Pulmonary artery endothelial cell (primary cell): Measurements from ENCODE around the gene GALNT10. TPM values are rescaled to one million over a fixed set of nuclear protein-coding genes. Genes with fewer than 3 reads are reported as not detected.

Experiments
- DNase-seq: peaks from one replicate; pipeline ENCODE4 v3.0.0-alpha.2; 2011; ENCODE audit warnings: low read depth, low spot score
- total RNA-seq: library from RNA; depleted of rRNA; stranded (reverse); fragments of >200 nt; gene quantifications from 2 replicates; pipeline ENCODE4 v1.2.3, GENCODE V29; 2014

Gene GALNT10
- total RNA-seq, 1 donor from 2014 or later = 39.5 TPM

GRCh38 chr5:154319736-154320135 lies 129.2 kb downstream of the GALNT10 start:
- no peak for DNase-seq

DNA sequence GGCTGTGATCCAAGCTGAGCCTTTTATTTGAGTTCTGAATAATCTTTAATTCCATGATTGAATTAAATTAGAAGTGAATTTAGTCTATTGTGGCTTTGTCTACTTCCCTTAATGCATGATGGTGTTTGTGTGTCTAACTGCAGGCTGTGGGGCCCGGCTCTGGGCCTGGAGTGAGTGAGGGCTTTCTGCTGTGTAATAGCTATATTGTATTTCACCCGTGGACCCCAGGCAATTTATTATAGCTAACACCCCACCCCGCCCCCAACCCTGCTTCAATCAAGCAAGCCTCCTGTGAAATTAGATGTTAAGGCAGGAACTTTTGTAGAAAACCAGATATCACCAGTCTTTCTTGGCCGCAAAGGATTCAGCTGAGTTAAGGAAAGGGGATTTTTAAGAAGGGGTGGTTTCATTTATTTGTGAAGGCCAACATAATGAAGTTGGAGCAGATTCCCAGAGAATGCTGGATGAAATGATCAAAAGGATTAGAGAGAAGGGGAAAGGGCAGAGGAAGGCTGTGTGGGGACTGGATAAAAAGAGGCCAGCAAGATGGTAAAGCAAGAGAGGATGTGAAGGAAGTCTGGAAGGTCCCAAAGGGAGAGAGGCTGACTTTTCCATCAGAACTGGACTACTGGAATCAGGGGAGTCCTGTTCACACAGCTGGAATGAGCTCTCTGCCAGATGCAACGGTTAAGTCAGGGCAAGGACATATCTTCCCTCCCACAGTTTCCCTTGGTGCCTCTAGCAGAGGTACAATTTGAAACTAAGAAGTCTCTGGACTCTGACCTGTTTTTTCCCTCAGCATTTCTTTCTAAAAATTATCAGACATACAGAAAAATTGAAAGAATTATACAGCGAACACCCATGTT lies 129.9 kb downstream of the GALNT10 start:
- DNase-seq = no peak

DNA sequence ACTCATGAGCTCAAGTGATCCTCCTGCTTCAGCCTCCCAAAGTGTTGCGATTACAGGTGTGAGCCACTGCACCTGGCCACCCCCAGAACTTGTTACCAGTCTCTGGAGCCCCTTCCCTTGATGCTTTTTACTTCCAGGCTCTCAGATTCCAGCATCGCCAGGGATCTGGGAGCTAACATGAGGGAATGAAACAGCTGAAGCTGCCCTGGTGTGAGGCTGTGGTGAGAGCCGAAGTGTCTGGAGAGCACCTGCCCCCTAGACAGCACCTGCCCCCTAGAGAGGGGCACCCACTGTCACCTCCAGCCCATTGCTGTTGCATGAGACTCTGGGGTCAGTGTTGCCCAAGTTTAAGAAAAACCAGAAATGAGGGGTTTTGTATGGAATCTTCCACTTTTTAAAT lies 131.0 kb downstream of the GALNT10 start:
- no peak for DNase-seq

DNA sequence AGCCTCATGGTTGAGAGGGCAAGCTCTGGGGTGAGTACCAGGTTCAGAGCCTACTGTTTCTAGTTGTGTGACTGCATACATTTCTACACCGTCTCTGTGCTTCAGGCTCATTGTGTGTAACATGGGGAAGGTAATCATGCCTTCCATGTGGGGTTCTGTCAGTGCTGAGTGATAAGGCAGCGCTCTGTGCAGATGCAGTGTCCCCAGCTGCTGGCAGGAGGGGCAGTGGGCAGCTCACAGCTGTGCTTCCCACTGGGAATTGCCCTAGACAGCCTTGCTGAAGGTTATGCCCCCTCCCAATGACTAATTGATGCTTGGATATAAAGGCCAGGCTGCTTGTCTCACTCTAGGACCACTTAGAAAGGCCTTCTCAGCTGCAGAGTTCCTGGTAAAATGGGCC lies 133.5 kb downstream of the GALNT10 start:
- DNase-seq = no peak

GRCh38 chr5:154325566-154325965 lies 135.0 kb downstream of the GALNT10 start:
- no peak for DNase-seq

DNA sequence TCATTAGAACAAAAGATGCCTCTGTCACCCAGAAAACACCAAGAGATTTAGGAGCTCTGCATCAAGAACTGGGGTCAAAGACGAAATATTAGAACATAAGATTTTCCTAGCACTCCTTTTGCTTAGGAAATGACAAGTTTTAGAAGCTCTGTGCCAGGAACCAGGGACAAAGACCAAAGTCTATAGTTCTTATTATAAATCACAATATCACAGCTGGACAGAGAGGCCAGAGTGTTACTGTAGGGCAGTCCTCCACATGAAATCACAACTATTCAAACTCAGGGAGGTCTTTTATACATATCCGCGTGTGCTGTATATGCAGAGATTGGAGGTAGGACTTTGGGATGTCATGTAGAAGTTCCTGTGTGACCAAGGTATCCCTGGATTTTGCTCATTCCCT lies 138.5 kb downstream of the GALNT10 start:
- no peak for DNase-seq

- DNase-seq = no peak
Observed at GRCh38 chr5:154329519-154330040, 139.0 kb downstream of the GALNT10 start.

GRCh38 chr5:154330097-154330667 lies 139.6 kb downstream of the GALNT10 start:
- no peak for DNase-seq

DNA sequence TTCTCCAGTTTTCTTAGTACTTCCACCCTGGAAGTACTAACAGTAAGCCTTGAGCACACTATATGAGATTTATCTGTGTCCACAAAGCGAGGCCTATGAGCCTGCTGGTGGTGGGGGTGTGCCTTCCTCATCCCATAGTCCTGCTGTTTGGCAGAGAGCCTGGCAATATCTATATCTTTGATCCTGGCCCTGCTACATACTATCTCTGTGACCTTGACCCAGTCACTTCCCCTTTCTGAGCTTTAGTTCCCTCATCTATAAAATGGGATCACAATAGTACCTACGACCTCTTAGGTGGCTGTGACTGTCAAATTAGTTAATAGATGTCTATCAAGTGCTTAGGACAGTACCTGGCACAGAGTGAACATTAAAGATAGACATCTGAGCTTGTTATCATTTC lies 140.7 kb downstream of the GALNT10 start:
- DNase-seq = no peak

DNA sequence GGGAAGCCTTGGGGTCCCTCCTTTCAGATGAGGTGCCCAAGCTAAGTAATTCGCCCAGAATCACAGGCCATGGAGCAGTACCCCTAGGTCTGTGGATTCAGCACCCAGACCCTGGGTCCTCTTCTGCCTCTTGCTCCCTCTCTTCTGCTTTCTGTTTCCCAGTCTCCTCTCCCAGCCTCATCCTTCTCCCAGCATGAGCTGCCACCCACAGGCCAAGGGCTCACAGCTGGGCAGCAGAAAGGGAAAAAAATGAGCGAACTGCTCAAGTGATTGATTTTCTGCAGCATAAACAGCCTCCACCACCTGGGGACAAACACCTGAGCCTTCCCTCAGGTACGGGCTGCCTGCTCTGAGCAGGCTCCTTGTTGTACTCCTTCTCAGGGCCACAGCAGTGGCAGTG lies 141.4 kb downstream of the GALNT10 start:
- no peak for DNase-seq

- no peak for DNase-seq
Observed at GRCh38 chr5:154332451-154332850, 141.9 kb downstream of the GALNT10 start.

DNA sequence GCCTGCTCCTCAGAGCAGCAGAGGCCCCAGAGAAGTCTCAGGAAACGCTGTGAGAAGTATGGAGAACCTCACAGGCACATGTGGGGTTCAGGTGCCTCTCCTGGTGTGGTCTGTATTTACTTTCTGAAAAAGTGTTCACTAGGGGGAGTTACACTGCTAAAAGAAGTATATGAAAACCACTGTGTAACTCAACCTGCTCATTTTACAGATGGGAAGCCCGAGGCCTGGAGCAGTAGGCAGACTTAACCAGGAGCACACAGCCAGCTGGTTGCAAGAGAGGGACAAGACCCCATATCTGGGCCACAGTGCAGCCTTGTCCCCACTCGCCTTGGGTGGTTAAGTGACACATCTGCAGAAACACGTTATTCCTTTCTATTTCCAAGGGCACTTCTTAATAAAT lies 142.5 kb downstream of the GALNT10 start:
- DNase-seq = no peak

- no peak for DNase-seq
Observed at GRCh38 chr5:154334406-154335064, 144.0 kb downstream of the GALNT10 start.

DNA sequence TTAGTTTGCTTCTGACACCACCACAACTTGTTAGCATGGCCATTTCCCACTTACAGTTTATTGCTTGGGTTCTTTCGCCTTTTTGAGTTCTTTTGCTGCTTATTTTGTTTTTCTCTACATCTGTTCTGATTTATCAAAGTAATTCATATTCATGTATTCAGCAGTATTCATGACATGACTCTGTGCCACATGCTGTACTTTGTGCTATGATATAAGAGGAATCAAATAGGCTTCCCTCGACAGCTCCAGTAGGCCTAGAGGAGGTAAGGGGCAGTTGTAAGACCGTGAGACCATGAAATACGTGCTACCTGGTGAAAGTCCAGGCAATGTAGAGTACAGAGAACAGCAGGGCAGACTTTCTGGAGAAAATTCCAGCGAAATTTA lies 144.5 kb downstream of the GALNT10 start:
- DNase-seq = no peak

GRCh38 chr5:154341620-154342019 lies 151.1 kb downstream of the GALNT10 start:
- no peak for DNase-seq

DNA sequence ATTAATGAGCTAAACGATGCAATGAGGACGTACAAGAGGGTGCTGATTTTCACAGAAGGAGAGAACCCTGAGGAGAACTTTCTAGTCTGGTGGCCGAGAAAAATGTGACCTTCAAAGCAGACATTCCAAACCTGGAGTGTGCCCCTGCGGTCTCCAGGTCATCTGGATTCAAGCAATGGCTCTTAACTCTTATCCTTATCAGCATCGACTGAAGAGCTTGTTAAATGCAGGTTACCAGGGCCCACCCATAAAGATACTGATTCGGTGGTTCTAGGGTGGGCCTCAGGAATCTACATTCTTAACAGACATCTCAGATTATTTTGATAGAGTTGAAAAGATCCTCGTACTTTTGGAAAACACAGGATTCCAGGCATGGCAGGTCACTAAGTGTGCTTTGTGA lies 151.7 kb downstream of the GALNT10 start:
- no peak for DNase-seq

GRCh38 chr5:154342963-154343362 lies 152.4 kb downstream of the GALNT10 start:
- no peak for DNase-seq

- no peak for DNase-seq
Observed at GRCh38 chr5:154344461-154344860, 153.9 kb downstream of the GALNT10 start.

DNA sequence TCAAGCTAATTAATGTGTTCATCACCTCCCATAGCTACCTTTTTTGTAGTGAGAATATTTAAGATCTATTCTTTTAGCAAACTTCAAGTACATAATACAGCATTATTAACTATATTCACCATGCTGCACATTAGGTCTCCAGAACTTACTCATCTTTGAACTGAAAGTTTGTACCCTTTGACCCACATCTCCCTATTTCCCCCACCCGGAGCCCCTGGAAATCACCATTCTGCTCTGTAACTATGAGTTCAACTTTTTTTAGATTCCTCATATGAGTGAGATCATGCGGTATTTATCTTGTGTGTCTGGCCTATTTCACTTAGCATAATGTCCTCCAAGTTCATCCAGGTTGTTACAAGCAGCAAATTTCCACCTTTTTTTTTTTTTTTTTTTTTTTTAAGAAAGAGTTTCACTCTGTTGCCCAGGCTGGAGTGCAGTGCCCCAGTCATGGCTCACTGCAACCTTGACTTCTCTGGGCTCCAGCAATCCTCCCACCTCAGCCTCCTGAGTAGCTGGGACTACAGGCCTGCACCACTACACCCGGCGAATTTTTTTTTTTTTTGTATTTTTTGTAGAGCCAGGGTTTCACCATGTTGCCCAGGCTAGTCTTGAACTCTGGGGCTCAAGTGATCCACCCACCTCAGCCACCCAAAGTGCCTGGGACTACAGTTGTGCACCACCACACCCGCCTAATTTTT lies 154.9 kb downstream of the GALNT10 start:
- DNase-seq = no peak

GRCh38 chr5:154346427-154346826 lies 155.9 kb downstream of the GALNT10 start:
- no peak for DNase-seq

DNA sequence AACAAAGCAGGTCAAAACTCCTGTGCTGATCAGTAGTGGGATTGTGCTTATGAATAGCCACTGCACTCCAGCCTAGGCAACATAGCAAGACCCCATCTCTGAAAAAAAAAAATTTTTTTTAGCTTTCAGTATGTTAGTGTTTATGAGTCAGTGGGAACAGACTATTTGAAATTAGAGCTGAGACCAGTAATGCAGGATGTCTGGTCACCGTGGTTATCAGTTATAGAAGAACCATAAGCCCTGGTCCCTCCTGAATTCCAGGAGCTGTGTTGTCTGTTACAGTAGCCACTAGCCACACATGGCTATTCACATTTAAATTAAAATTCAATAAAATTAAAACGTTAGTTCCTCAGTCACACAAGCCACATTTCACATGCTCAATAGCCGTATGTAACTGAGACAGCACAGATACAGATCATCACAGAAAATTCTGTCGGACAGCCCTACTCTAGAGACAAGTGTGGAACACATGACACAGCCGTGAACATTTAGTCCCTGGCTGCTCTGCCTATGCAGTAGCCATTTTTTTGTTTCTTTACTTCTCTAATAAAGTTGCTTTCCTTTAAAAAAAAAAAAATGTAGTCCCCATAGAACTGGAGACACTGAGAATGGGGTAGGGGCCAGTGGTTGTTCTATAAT lies 159.2 kb downstream of the GALNT10 start:
- no peak for DNase-seq
